H7 (cell line): ENCODE data around the gene DVL1. TPM values are rescaled to one million over a fixed set of nuclear protein-coding genes. Genes with fewer than 3 reads are reported as not detected.

Source experiments
- DNase-seq: peaks from one replicate; pipeline ENCODE4 v3.0.0; 2012
- H3K27me3 ChIP-seq: 2 replicates; pipeline ENCODE4 v1.6.0; 2011; ENCODE audit warnings: mild to moderate bottlenecking, low read length; ENCODE audit not compliant: control insufficient read depth, insufficient read depth
- H3K36me3 ChIP-seq: replicated peaks from 2 replicates; pipeline ENCODE4 v1.5.1; 2011; ENCODE audit warnings: low read length; ENCODE audit not compliant: control insufficient read depth, insufficient read depth
- H3K4me3 ChIP-seq: 2 replicates; pipeline ENCODE4 v1.5.1; 2011; ENCODE audit warnings: low read depth, mild to moderate bottlenecking, control low read depth, low read length, moderate library complexity; ENCODE audit not compliant: insufficient read depth
- total RNA-seq: library from RNA; depleted of rRNA; stranded (reverse); fragments of >200 nt; shearing (Covaris generic); gene quantifications from 2 replicates; pipeline ENCODE4 v1.2.3, GENCODE V29; 2014

The DVL1 gene
- total RNA-seq, 1 experiment from 2014 or later, result 189 TPM

DNA sequence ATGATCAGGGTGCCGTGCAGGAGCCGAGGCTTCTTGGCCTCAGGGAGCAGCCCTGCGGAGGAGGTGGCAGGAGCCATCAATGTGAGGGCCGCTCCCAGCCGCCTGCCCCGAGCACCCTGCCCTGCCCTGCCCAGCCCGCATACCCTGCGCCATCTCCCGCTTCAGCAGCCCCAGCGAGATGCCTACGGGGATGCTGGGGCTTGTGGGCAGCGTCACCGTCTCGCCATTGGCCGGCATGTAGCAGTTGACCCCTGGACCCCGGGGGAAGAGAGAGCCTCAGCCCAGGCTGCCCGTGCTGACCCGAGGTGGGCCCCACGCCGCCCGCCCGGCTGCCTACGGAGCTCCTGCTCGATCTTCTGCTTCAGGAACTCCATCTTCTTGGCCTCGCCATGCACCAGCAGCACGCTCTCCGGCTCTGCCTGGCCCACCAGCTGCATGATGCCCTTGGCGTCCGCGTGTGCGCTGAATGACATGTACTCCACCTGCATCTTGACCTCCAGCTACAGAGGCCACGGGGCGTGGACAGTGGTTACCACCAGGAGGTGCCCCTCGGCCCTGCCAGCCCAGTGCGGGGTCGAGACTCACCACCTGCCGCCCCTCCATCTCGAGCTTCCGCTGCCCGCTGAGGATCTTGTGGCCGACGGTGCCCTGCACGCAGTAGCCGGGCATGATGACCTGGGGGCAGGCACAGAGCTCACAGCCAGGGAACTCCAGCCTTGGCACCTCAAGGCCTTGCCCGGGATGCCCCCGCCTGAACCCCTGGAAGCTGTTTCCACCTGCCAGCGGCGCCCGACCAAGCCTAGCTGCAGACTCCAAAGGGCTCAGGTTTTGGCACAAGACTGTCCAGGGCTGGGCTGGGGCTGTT lies 36.5 kb downstream of the DVL1 start:
- no peaks in the 10 kb centered on the region; the same call in 1 of the 2 replicates for H3K27me3 ChIP-seq
- H3K36me3 ChIP-seq, result peaks cover 18% of the 10 kb centered on the region
- H3K4me3 ChIP-seq, result no peak overlapping the region
- DNase-seq, result no peak

DNA sequence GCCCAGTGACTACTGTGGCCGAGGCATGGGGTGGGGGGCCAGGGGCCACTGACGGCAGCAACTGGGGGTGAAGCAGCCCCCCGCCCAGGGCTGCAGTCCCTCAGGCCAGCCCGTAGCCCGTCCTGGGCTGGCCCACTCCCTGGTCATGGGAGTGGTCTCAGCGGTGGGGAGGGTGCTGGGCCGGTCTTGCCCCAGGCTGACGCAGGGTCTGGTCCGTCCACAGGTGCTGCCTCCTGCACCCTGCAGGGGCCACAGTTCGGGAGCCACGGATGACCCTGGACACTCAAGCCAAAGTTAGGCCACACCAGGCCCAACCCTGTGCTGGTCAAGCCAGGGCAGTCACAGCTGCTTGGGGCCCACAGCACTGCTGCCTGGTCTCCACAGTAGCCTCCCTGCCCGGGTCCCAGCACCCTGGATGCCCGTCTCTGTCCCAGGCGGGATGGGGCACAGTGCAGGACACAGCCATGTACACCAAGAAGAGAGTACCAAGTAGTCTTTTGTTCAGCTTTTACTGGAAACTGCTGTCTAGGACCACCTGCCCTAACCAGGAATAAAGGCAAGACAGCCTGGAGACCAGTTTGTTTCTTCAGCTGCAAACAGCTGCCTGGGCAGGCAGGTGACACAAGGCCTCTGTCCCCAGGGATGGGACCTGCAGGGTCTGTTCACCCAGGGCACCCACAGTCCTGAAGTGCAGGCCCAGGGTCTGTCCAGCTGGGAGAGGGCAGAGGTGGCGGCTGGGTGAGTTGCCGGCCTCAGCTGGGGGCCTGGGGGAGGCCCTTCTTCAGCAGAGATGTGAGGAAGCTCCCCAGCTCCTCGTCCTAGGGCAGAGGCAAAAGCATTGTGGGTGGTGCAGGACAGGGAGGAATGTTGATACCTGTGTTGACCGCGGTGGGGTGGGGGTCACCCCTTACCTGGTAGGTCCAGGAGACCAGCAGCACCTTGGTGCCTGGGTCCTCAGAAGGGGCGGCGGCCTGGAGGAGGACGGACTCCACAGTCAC lies 37.8 kb downstream of the DVL1 start:
- H3K4me3 ChIP-seq, result no peak overlapping the region
- no peak for DNase-seq
- peaks cover 16% of the 10 kb centered on the region for H3K36me3 ChIP-seq
- H3K27me3 ChIP-seq, result no peaks in the 10 kb centered on the region; the same call in 1 of the 2 replicates

DNA sequence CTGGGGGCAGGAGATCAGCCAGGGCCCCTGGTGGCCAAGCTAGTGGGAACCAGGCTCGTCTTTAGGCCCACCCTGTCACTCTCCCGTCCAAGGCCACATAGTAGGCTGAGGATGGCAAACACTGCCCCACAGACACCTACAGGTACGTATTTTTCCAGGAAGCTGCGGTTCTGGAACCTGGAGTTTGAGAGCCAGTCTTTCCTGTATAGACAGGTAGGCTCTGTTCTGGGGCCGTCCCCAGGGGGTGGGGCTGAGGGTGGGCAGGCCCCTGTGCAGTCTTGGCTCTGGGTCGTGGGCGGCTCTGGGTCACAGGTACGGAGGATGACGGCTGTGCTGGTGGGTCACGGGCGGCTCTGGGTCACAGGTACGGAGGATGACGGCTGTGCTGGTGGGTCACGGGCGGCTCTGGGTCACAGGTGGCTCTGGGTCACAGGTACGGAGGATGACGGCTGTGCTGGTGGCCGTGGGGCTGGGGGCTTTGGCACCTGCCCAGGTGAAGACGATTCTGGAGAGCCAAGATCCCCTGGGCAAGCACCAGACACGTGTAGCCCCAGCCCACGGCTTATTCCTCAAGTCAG lies 38.7 kb downstream of the DVL1 start:
- Histone ChIP-seq H3K4me3 (no peak overlapping the region), H3K36me3 (peaks cover 16% of the 10 kb centered on the region), H3K27me3 (no peaks in the 10 kb centered on the region; the same call in 1 of the 2 replicates)
- no peak for DNase-seq

DNA sequence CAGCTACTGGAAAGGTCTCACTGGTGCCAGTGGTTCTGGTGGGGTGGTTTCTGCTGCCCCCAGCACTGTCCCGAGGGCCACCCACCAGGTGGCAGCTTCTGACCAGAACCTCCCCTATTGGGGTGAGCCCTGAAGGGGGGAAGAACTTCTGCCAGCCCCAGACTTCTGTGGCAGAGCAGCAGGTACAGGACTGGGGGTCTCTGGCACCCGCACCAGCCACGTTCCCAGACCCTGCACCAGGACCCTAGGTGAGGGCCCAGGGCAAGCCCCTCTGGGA lies 39.2 kb downstream of the DVL1 start:
- no peak overlapping the region for H3K4me3 ChIP-seq
- DNase-seq, result no peak
- H3K36me3 ChIP-seq, result peaks cover 16% of the 10 kb centered on the region
- no peaks in the 10 kb centered on the region; the same call in 1 of the 2 replicates for H3K27me3 ChIP-seq

DNA sequence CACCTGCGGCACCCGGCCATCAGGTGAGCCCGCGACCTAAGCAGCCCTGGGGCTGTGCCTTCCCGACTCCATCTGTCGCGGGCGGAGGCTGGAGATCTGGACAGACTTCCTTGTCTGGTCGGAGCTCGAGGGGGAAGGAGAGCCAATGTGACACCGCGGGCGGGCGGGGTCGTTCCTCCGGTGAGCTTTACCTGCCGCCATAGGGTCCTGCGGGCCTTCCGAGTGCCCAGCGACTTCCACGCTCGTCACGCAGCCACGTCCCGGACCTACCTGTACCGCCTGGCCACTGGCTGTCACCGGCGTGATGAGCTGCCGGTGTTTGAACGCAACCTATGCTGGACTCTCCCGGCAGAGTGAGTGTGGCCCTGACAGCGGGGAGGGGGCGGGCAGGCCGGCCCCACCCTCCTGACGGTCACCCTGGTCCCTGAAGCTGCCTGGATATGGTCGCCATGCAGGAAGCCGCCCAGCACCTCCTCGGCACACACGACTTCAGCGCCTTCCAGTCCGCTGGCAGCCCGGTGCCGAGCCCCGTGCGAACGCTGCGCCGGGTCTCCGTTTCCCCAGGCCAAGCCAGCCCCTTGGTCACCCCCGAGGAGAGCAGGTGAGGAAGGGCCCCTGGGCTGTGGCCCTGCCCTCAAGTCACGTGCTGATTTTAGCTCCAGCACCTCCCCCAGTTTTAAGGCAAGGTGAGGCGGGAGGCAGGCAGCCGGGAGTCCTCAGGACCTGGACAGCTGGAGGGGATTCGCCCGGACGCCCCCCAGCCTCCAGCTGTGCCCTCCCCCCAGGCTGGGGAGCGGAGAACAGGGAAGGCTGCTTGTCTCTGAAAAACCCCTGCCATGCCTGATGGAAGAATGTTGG lies 39.7 kb downstream of the DVL1 start:
- Histone ChIP-seq H3K27me3 (no peaks in the 10 kb centered on the region; the same call in 1 of the 2 replicates), H3K4me3 (peak overlapping the region; percentile 92), H3K36me3 (peaks cover 15% of the 10 kb centered on the region)
- peak; percentile 88 for DNase-seq

DNA sequence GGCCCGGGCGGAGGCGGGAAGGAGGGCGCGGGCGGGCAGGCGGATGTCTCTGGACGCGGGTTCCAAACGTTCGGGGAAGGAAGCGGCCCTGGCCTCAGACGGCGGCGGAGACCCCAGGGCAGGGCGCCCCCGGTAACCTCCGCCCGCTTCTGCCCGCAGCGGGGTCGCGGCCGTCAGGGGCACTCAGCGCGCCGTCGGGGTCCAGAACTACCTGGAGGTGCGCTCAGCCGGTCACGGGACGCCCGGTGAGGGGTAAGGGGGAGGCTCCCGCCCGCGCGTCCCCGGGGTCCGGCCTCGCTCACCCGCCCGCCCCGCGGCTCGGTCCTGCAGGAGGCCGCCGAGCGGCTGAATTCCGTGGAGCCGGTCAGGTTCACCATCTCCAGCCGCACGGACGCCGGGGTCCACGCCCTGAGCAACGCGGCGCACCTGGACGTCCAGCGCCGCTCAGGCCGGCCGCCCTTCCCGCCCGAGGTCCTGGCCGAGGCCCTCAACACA lies 40.4 kb downstream of the DVL1 start:
- peaks cover 15% of the 10 kb centered on the region for H3K36me3 ChIP-seq
- H3K4me3 ChIP-seq, result peak overlapping the region; percentile 92
- no peak for DNase-seq
- no peaks in the 10 kb centered on the region; the same call in 1 of the 2 replicates for H3K27me3 ChIP-seq

DNA sequence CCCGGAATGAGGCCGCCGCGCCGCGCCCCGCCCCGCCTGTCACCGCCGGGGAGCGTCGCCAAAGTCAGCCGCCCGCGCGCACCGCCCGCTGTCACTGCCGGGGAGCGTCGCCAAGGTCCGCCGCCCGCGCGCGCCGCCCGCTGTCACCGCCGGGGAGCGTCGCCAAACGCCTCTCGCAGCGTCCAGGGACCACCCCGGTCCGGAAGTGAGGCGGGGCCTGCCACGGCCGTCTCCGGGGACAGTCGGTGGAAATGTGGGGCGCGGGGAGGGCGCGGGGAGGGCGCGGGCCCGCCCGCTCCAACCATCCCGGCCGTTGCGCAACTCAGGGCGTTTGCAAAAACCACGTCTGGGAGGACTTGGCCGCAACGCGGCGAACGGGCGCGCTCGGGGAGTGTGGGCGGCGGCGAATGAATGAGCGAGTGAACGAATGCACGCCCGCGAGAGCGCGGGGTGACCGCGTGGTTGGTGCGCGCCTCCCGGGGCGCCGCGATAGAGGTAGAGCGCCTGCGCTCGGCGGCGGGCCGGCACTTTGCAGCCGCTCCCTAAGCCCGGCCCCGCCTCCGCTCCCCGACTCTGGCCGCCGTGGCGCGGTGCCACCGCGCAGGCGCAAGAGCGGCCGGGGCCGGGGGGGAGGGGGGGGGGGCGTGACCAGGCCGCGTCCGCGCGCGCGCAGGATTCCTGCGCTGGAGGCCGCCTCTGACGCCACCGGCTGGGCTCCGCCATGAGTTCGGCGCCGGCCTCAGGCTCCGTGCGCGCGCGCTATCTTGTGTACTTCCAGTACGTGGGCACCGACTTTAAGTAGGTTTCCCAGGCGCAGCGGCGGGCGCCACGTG lies 41.1 kb downstream of the DVL1 start, which contains the start of the genes ACAP3 and PUSL1:
Gene ACAP3, minus strand, starts transcription at position 8 of the 833 bp plus-strand sequence. CDS start 115 bp downstream, outside the sequence.
Gene PUSL1, plus strand, starts transcription at position 675 of the 833 bp plus-strand sequence. Its CDS starts 47 bp downstream, at position 722.
- peak within 1 kb of the TSS; percentile 92 for H3K4me3 ChIP-seq
- no peaks in the 10 kb centered on the region; the same call in 1 of the 2 replicates for H3K27me3 ChIP-seq
- DNase-seq, result peak; percentile 100
- H3K36me3 ChIP-seq, result peaks cover 9% of the 10 kb centered on the region

DNA sequence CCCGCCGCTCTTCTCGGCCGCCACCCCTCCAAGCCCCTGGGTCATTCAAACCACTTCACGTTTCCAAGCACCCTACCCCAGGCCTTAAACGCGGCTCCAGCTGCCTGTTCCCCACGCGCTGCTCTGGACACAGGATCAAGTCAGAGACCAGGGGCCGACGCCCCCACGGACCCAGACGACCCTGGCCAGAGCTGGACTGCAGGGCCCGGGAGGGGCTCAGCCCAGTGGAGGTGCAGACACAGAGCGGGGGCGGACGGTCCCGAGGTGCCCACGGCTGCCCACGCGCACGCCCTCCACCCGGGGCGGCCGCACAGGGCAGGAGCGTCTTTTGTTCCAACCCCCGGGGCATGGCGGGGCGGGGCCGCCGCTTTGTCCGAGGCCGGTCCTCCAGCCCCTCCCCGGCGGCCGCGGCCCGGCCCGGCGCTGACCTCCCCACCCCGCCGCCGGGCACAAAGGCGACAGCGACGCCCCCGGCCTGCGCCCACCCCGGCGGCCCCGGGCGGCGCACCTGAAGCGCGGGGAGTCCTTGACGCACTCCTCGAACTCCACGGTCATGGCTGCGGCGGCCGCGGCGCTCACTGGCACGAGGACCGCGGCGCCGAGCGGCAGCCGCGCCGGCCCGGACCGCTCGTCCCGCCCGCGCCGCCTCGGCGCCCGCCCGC lies 41.8 kb downstream of the DVL1 start:
- Histone ChIP-seq H3K36me3 (peaks cover 4% of the 10 kb centered on the region), H3K27me3 (no peaks in the 10 kb centered on the region; the same call in 1 of the 2 replicates), H3K4me3 (peak overlapping the region; percentile 75)
- DNase-seq, result peak; percentile 89

DNA sequence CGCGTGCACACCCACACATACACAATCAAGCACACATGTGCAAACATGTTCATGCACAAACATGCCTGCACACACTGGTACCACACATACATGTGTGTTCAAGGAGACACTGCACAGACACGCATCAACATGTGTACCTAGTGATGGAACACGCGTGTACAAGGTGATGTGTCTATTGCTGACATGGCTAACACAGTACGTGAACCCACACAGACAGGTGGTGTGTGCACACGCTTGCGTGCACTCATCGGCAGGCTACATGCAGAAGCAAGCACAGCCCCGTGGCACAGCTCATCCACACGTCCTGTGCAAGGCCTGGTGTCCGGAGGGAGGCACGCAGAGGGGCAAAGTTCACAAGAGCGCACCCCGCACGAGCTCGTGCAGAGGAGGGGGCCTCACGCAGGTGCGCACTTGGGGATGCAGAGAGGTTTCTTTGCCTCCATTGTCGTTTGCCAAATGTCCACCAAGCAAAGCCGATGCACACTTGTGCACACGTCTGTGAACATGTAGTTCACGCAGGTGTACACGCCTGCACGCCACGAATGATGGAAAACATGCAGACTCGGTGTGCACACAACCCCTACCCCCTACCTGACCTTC lies 42.5 kb downstream of the DVL1 start:
- peaks cover 4% of the 10 kb centered on the region for H3K36me3 ChIP-seq
- DNase-seq, result no peak
- H3K4me3 ChIP-seq, result peak overlapping the region; percentile 75
- no peaks in the 10 kb centered on the region; the same call in 1 of the 2 replicates for H3K27me3 ChIP-seq

DNA sequence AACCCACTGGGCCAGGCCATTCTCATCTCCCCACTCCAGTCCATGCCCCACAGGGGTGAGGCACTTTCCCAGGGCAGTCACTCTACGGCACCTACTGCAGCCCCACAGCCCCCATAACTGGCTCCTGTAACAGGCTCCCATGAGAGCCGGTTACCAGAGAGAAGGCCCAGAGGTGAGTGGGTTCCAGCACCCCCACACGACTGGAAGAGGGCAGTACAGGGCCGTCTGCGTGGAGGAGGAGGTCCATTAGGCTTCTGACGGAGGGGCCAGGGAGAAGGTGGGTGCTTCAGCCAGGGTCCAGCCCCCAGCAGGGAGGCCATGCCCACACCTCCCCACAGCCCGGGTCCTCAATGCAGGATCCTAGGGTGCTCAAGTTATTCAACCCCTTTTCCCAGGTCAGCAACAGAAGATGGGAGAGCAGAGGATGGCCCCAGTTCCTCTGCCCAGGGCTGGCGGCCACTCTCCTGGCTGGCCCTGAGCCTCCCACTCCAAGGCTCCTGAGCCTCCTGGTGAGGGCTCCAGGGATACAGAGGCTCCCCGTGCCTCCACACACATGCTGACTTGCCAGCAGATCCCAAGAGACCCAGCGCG lies 43.1 kb downstream of the DVL1 start:
- H3K36me3 ChIP-seq, result no peaks in the 10 kb centered on the region; the same call in none of the 2 replicates
- DNase-seq, result peak; percentile 84
- H3K4me3 ChIP-seq, result peak overlapping the region; percentile 3; the same call in 1 of the 2 replicates
- no peaks in the 10 kb centered on the region; the same call in 1 of the 2 replicates for H3K27me3 ChIP-seq

DNA sequence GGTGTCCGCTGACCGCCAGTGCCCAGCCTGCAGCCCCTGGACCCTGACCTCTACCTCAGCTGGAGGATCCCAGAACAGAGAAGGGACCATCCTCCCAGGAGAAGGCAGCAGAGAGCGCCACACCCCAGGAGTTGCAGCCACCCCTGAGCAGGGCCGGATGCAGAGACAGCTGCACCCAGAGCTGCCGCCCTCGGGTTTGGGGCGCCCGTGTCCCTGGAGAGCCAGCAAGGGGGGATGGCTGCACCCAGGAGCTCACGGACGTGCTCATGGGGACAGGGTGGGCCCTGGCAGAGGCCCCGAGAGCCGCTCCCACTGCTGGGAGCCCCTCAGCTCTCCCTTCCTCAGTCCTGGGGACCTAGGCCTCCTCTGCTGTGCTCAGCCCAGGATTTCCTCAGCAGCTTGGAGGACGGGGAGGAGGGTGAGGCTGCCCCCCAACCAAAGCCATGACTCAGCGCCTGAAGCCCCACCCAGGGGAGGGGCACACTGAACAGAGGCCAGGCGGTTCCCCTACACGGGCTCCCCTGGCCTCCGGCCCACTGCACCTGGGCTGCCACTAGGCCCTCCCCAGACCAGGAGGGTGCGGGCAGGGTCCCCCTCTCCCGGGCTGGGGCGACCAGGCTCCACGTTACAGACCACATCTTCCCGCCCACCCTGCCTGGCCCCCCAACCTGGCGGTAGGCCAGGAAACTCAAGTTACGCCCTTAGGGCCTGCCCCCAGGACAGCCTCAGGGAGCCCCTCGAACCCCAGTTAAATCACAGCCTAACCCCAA lies 43.7 kb downstream of the DVL1 start:
- Histone ChIP-seq H3K27me3 (no peaks in the 10 kb centered on the region; the same call in 1 of the 2 replicates), H3K4me3 (no peak overlapping the region; the same call in 1 of the 2 replicates), H3K36me3 (no peaks in the 10 kb centered on the region; the same call in none of the 2 replicates)
- DNase-seq, result peak; percentile 88
